ENCODE data around the gene LNX1.
"Not testable (repeated sequence)": the region's sequence is repeated elsewhere in the genome, so short reads cannot be mapped to it uniquely, and the experiment has no call there.

GRCh38 chr4:53409479-53409878 lies 181.8 kb downstream of the LNX1 start:
- not testable (repeated sequence) for TF ChIP-seq CTCF, EZH2, EZH2phosphoT487 (IDR thresholded peaks at IDR 0.05)

All from neural progenitor cell (in vitro differentiated cells).